ENCODE data around the gene RBPMS2. TPM values are rescaled to one million over a fixed set of nuclear protein-coding genes. Genes with fewer than 3 reads are reported as not detected.

RBPMS2 gene
- total and polyA plus RNA-seq, 2 of the 4 experiments (the other 2 are of a cell fraction), result 2.8 TPM; not detected in 1

GRCh38 chr15:64742385-64742784, 33.0 kb downstream of the RBPMS2 start:
- Histone ChIP-seq H3K9me1 (ENCODE audit: insufficient read depth, low read length) (0 out of 2 replicates have a peak, but pooled peaks cover 3% of the 10 kb centered on the region), H3K4me3 (ENCODE audit: insufficient read depth, low read depth, low read length) (no peak overlapping the region), H3K14ac (replicated peaks; ENCODE audit: low read depth, low read length) (no peak overlapping the region), H3K9me3 (ENCODE audit: control insufficient read depth, insufficient read depth, low read length) (no peaks in the 10 kb centered on the region), H2BK20ac (ENCODE audit: low read depth, low read length) (no peak overlapping the region), H4K5ac (ENCODE audit: low read depth, low read length) (no peak overlapping the region), H3K36me3 (ENCODE audit: control insufficient read depth, insufficient read depth, low read length) (no peaks in the 10 kb centered on the region), H3K27ac (ENCODE audit: insufficient read depth, low read length) (no peak overlapping the region), H2BK120ac (ENCODE audit: low read depth, low read length) (no peak overlapping the region), H3K4me2 (ENCODE audit: low read depth, low read length) (no peak overlapping the region), H4K91ac (ENCODE audit: insufficient read depth, low read depth, low read length) (no peak overlapping the region), H2BK15ac (ENCODE audit: low read depth, low read length) (no peak overlapping the region), H4K20me1 (ENCODE audit: insufficient read depth, low read length) (no peaks in the 10 kb centered on the region; the same call in 1 of the 2 replicates), H3K4ac (ENCODE audit: low read depth, low read length) (no peak overlapping the region), H2AFZ (replicated peaks; ENCODE audit: low read length, poor library complexity) (no peak overlapping the region), H3K18ac (ENCODE audit: low read depth, low read length) (no peak overlapping the region), H3K23ac (ENCODE audit: low read depth, low read length) (no peak overlapping the region), H4K8ac (ENCODE audit: low read depth in 2 of 2, low read length in 2 of 2) (no peak overlapping the region), H3K79me1 (ENCODE audit: low read depth in 1 of 2, low read length in 2 of 2) (no peaks in the 10 kb centered on the region), H3K27me3 (ENCODE audit: control insufficient read depth, insufficient read depth, low read length) (0 out of 2 replicates have a peak, but pooled peaks cover 2% of the 10 kb centered on the region), H3K56ac (ENCODE audit: extremely low read depth, insufficient read depth, low read length) (no peak overlapping the region), H2AK9ac (replicated peaks; ENCODE audit: low read depth, low read length, poor library complexity) (no peak overlapping the region), H3K4me1 (ENCODE audit: control insufficient read depth, insufficient read depth, low read length) (peaks cover 8% of the 10 kb centered on the region; the same call in 1 of the 2 replicates), H2AK5ac (ENCODE audit: low read depth, low read length) (no peak overlapping the region), H2BK5ac (ENCODE audit: low read depth, low read length, poor library complexity, severe bottlenecking) (no peak overlapping the region), H3K9ac (ENCODE audit: low read depth, low read length) (no peak overlapping the region)
- in situ Hi-C loops (cut with MboI; ENCODE audit: low sequenced_read_pairs) (no loop called here), intact Hi-C loops (cut with micrococcal nuclease) (no loop called here), dilution Hi-C loops (cut with HindIII; ENCODE audit: low sequenced_read_pairs, unreplicated experiment) (no loop called here)
- TF ChIP-seq CEBPB (IDR thresholded peaks at IDR 0.05; ENCODE audit: low read depth, low read length), result no peak
- TF ChIP-seq, protein P1, sequence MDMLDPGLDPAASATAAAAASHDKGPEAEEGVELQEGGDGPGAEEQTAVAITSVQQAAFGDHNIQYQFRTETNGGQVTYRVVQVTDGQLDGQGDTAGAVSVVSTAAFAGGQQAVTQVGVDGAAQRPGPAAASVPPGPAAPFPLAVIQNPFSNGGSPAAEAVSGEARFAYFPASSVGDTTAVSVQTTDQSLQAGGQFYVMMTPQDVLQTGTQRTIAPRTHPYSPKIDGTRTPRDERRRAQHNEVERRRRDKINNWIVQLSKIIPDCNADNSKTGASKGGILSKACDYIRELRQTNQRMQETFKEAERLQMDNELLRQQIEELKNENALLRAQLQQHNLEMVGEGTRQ (IDR thresholded peaks at IDR 0.05; ENCODE audit: low read depth, low read length), result no peak
- TF ChIP-seq POLR2A (IDR thresholded peaks at IDR 0.05; ENCODE audit: low read depth, low read length), result no peak
- no peak for TF ChIP-seq CHD1 (IDR thresholded peaks at IDR 0.05; ENCODE audit: low read depth, low read length)
- TF ChIP-seq RFX5 (IDR thresholded peaks at IDR 0.05; ENCODE audit: low read depth, low read length), result no peak
- TF ChIP-seq FOS (IDR thresholded peaks at IDR 0.05; ENCODE audit: low read depth, low read length), result no peak
- TF ChIP-seq RAD21 (IDR thresholded peaks at IDR 0.05; ENCODE audit: low read length), result no peak
- no peak for TF ChIP-seq RCOR1 (IDR thresholded peaks at IDR 0.05; ENCODE audit: insufficient replicate concordance, low read length)
- TF ChIP-seq BHLHE40 (IDR thresholded peaks at IDR 0.05; ENCODE audit: low read depth, low read length), result no peak
- no peak for TF ChIP-seq MAFK (IDR thresholded peaks at IDR 0.05; ENCODE audit: low read depth, low read length)
- no peak for TF ChIP-seq SMC3 (IDR thresholded peaks at IDR 0.05; ENCODE audit: low read depth, low read length)
- no peak for TF ChIP-seq NFE2L2 (IDR thresholded peaks at IDR 0.05; ENCODE audit: low read depth, low read length)
- no peak for TF ChIP-seq CTCF (conservative IDR thresholded peaks at IDR 0.05; ENCODE audit: low read depth, low read length)
- DNase-seq (no peak), ATAC-seq (ENCODE audit: low read depth) (no peak)
- 87% methylated on average over 6 of the region's 8 CpGs; no CpG with 5 or more reads in 1 of the 2 experiments for WGBS, 2 experiments (ENCODE audit: extremely low coverage in 2 of 2, insufficient read length in 1 of 2)
- ChIA-PET CTCF (interaction anchor here (0.6 kb wide), 1 partner anchor 23 kb away, joined by 7 read pairs; no protein-coding TSS in a partner anchor), POLR2A (ENCODE audit: unreplicated experiment) (no interaction called here)
- BruUV-seq (replicated peaks), result no TSS peak

Data from IMR-90 (cell line).